HepG2 (cell line): Measurements from ENCODE around the gene PLXNC1. TPM values are rescaled to one million over a fixed set of nuclear protein-coding genes. Genes with fewer than 3 reads are reported as not detected.

Source experiments
- ATAC-seq: fragments of 200-7000 bp; cut with Tn5 transposase; 3 replicates; pipeline ENCODE4 v1.9.1; 2020; ENCODE audit warnings: mild to moderate bottlenecking, moderate library complexity
- BruUV-seq: library from RNA; stranded (reverse); fragments of 400-500 nt; replicated peaks from 2 replicates; lab custom pipeline; 2021; lab: Mats Ljungman, UMichigan
- CTCF ChIA-PET: fragments of 300-600 bp; formaldehyde crosslinking; extraction: SDS; loops from one replicate; lab custom pipeline; 2021; ENCODE audit warnings: low total read pairs, inconsistent platforms, low intra/inter-chr PET ratio; lab: Yijun Ruan, JAX
- POLR2A ChIA-PET: fragments of 350-600 bp; sonication (Branson Sonifier 250); formaldehyde crosslinking; loops from one replicate; lab custom pipeline; 2020; ENCODE audit warnings: antibody characterized with exemption, inconsistent platforms; lab: Yijun Ruan, JAX
- DNase-seq: peaks from one replicate; pipeline ENCODE4 v3.0.0-alpha.2; 2015; ENCODE audit warnings: low spot score
- FAIRE-seq: peaks from 3 replicates; lab custom pipeline; 2011; peaks lifted over from hg19 to GRCh38; lab: Jason Lieb, UNC
- H2AFZ ChIP-seq: one replicate; pipeline ENCODE4 v1.6.1; 2011; ENCODE audit warnings: low read length, inconsistent platforms
- H3K27ac ChIP-seq: fragments of 300-600 bp; 3 replicates; pipeline ENCODE4 v1.8.0; 2011; ENCODE audit warnings: mixed run types, mild to moderate bottlenecking, mixed read lengths, low read length, inconsistent platforms; ENCODE audit not compliant: insufficient read depth; ENCODE audit errors: extremely low read length
- H3K27me3 ChIP-seq, 2 experiments: fragments of 200-600 bp in 1 of 2; 2 replicates in 1 of 2; 3 replicates in 1 of 2; pipeline versions ENCODE4 v1.6.0 to v1.8.0; 2011; ENCODE audit warnings: low read length in 2 of 2, mild to moderate bottlenecking in 2 of 2, moderate library complexity in 2 of 2, inconsistent platforms in 1 of 2; ENCODE audit not compliant: insufficient read depth in 2 of 2, control insufficient read depth in 1 of 2
- H3K36me3 ChIP-seq, 2 experiments: fragments of 200-600 bp in 1 of 2; replicated peaks in 1 of 2; 2 replicates in 1 of 2; 3 replicates in 1 of 2; pipeline versions ENCODE4 v1.5.1 to v1.8.0; 2011; ENCODE audit warnings: low read length in 2 of 2, inconsistent platforms in 1 of 2; ENCODE audit not compliant: insufficient read depth in 2 of 2, control insufficient read depth in 1 of 2
- H3K4me1 ChIP-seq: 2 replicates; pipeline ENCODE4 v1.5.1; 2012; ENCODE audit warnings: low read length, inconsistent platforms; ENCODE audit not compliant: insufficient read depth
- H3K4me2 ChIP-seq: 2 replicates; pipeline ENCODE4 v1.6.0; 2011; ENCODE audit warnings: low read depth, low read length, inconsistent platforms
- H3K4me3 ChIP-seq, 3 experiments: fragments of 200-600 bp in 1 of 3; sonication (generic), shearing (Covaris generic) in 1 of 3; replicated peaks in 1 of 3; 2 replicates each; pipeline ENCODE4 v1.5.1; 2011 to 2016; ENCODE audit warnings: low read length in 3 of 3, inconsistent platforms in 2 of 3, low read depth in 2 of 3, mild to moderate bottlenecking in 2 of 3, control low read depth in 1 of 3, mixed read lengths in 1 of 3; ENCODE audit not compliant: insufficient read depth in 1 of 3
- H3K79me2 ChIP-seq: one replicate; pipeline ENCODE4 v1.6.1; 2011; ENCODE audit warnings: low read length, inconsistent platforms; ENCODE audit not compliant: insufficient read depth
- H3K9ac ChIP-seq: 2 replicates; pipeline ENCODE4 v1.6.0; 2011; ENCODE audit warnings: mild to moderate bottlenecking, low read depth, low read length, inconsistent platforms; ENCODE audit not compliant: insufficient read depth
- H3K9me3 ChIP-seq: 2 replicates; pipeline ENCODE4 v1.5.1; 2012; ENCODE audit warnings: mild to moderate bottlenecking, low read length
- H4K20me1 ChIP-seq: 2 replicates; pipeline ENCODE4 v1.6.0; 2011; ENCODE audit warnings: inconsistent platforms, mild to moderate bottlenecking, low read length, moderate library complexity; ENCODE audit not compliant: insufficient read depth
- RBM39 ChIP-seq: fragments of 200-400 bp; formaldehyde crosslinking; IDR thresholded peaks from one replicate; pipeline ENCODE4 v1.6.1; 2018; ENCODE audit warnings: antibody characterized with exemption, mild to moderate bottlenecking, low read depth, low read length; ENCODE audit not compliant: poor library complexity, severe bottlenecking
- ZNF44 ChIP-seq: sonication (generic); formaldehyde crosslinking; IDR thresholded peaks from 2 replicates; pipeline ENCODE4 v1.5.1; 2020; ENCODE audit warnings: mild to moderate bottlenecking, missing genetic modification reagents
- ZNF629 ChIP-seq: sonication (generic); formaldehyde crosslinking; conservative IDR thresholded peaks from 2 replicates; pipeline ENCODE4 v1.5.0; 2020; ENCODE audit warnings: missing genetic modification reagents
- WGBS: methylation state at CpG from one replicate; pipeline ENCODE4 v1.1.6; 2017; ENCODE audit warnings: low lambda C conversion rate; 5-methylcytosine and 5-hydroxymethylcytosine counted together
- in situ Hi-C: cut with HindIII; loops from 2 replicates; pipeline ENCODE4 v1.10.0; 2017; ENCODE audit warnings: low pct_unique_long_range_greater_than_20kb; ENCODE audit not compliant: extremely low pct_ligation_motif_present
- intact Hi-C: fragments of 100-400 bp; cut with micrococcal nuclease; formaldehyde crosslinking; loops from one replicate; pipeline ENCODE4 v1.10.0; 2022; ENCODE audit not compliant: unreplicated experiment
- polyA plus RNA-seq, 8 experiments: library from polyadenylated mRNA; depleted of rRNA in 3 of 8; stranded (reverse) in 7 of 8; unstranded in 1 of 8; fragments of >200 nt; fragmentation: Illumina TruSeq in 4 of 8; extraction: Trizol in 4 of 8; gene quantifications; 2 replicates each; pipeline versions ENCODE4 v1.2.1 to v1.2.3, GENCODE V29; 2011 to 2016; ENCODE audit warnings: low read depth in 4 of 8, missing spikeins in 1 of 8, mixed read lengths in 1 of 8; ENCODE audit not compliant: insufficient read depth in 1 of 8
- total RNA-seq, 5 experiments: library from RNA; depleted of rRNA; stranded (reverse); fragments of >200 nt; fragmentation: Illumina TruSeq; extraction: Trizol; gene quantifications; 2 replicates each; pipeline ENCODE4 v1.2.3, GENCODE V29; 2016; ENCODE audit warnings: low read depth in 1 of 5
- TF ChIP-seq, protein P1 (sequence below): sonication (generic); formaldehyde crosslinking; IDR thresholded peaks from 2 replicates; pipeline ENCODE4 v1.5.1; 2020; ENCODE audit warnings: mild to moderate bottlenecking, missing genetic modification reagents, borderline replicate concordance

PLXNC1 gene
- total and polyA plus RNA-seq, 2 of the 13 experiments (the other 11 are each of a cell fraction or from before 2014, with no cell fraction given), result 6.6 to 11.2 TPM

DNA sequence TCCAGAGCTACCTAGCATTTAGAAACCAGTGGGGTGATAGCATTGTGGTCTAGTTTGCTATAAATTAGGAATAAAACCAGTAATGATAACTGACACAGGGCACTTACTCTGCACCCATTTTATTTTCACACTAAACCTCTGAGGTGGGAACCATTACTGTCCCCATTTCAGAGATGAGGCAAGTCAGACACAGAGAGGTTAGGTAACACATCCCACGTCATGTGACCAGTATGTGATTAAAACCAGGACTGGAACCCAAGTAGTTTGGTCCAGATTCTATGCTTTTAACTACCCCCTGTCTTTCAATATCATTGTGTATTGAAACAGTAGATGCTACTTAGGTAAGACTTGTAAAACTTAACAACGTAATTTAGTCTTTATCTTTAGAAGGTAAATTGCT lies 110.2 kb downstream of the PLXNC1 start:
- BruUV-seq, result TSS peak; percentile 20
- H3K27me3 ChIP-seq, result no peaks in the 10 kb centered on the region
- H3K9me3 ChIP-seq, result no peaks in the 10 kb centered on the region
- CTCF ChIA-PET, result no interaction called here
- DNase-seq, result no peak
- H3K4me1 ChIP-seq, result no peaks in the 10 kb centered on the region
- no peak overlapping the region for H3K27ac ChIP-seq
- in situ Hi-C loops (no loop called here), intact Hi-C loops (no loop called here)
- H4K20me1 ChIP-seq, result no peaks in the 10 kb centered on the region
- TF ChIP-seq ZNF629 (CRISPR knock-in tag) (peak; percentile 37), ZNF44 (CRISPR knock-in tag) (no peak)
- H3K4me2 ChIP-seq, result no peak overlapping the region
- H3K9ac ChIP-seq, result no peak overlapping the region
- no peak for ATAC-seq
- H3K36me3 ChIP-seq, result peaks cover 6 to 25% of the 10 kb centered on the region in 2 experiments; a peak in 4 of 5 replicates
- WGBS, result 93% methylated on average over 2 of the region's 2 CpGs
- no peak for FAIRE-seq
- POLR2A ChIA-PET, result no interaction called here
- no peak overlapping the region for H3K4me3 ChIP-seq
- no peaks in the 10 kb centered on the region for H3K79me2 ChIP-seq
- no peak overlapping the region for H2AFZ ChIP-seq

DNA sequence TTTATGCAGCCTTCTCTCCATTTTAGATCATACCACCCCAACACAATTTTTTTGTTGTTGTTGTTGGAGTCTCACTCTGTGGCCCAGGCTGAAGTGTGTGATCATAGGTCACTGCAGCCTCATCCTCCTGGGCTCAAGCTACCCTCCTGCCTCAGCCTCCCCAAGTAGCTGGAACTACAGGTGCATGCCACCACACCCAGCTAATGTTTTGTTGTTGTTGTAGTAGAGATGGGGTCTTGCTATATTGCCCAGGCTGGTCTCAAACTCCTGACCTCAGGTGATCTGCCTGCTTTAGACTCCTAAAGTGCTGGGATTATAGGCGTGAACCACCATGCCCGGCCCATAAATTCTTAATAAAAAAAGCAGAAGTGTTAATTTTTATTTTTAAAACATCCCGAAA lies 111.6 kb downstream of the PLXNC1 start:
- Histone ChIP-seq H3K79me2 (no peaks in the 10 kb centered on the region), H3K9ac (no peak overlapping the region), H3K36me3 (peaks cover 6 to 30% of the 10 kb centered on the region in 2 experiments; a peak in 4 of 5 replicates), H3K27me3 (no peaks in the 10 kb centered on the region), H3K4me2 (no peak overlapping the region), H3K9me3 (no peaks in the 10 kb centered on the region), H3K27ac (no peak overlapping the region), H4K20me1 (no peaks in the 10 kb centered on the region), H3K4me3 (no peak overlapping the region), H3K4me1 (no peaks in the 10 kb centered on the region), H2AFZ (no peak overlapping the region)
- FAIRE-seq, result no peak
- no TSS peak for BruUV-seq
- ChIA-PET CTCF (no interaction called here), POLR2A (no interaction called here)
- no peak for ATAC-seq
- whole genome bisulfite sequencing, result 96% methylated on average over 3 of the region's 3 CpGs
- TF ChIP-seq, protein P1, sequence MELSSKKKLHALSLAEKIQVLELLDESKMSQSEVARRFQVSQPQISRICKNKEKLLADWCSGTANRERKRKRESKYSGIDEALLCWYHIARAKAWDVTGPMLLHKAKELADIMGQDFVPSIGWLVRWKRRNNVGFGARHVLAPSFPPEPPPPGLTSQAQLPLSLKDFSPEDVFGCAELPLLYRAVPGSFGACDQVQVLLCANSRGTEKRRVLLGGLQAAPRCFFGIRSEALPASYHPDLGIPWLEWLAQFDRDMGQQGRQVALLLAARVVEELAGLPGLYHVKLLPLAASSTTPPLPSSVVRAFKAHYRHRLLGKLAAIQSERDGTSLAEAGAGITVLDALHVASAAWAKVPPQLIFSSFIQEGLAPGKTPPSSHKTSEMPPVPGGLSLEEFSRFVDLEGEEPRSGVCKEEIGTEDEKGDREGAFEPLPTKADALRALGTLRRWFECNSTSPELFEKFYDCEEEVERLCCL (CRISPR knock-in tag), result no peak
- no peak for TF ChIP-seq RBM39
- in situ Hi-C loops (no loop called here), intact Hi-C loops (no loop called here)
- DNase-seq, result no peak
